ENCODE measurements around the gene CDKN3. TPM values are rescaled to one million over a fixed set of nuclear protein-coding genes. Genes with fewer than 3 reads are reported as not detected.
A peak's percentile ranks its signal among the peaks of the same experiment; 100 is the strongest.

Gene CDKN3
- total RNA-seq, 6 experiments from 2014 or later = 33.3 to 106 (median 91.8) TPM

DNA sequence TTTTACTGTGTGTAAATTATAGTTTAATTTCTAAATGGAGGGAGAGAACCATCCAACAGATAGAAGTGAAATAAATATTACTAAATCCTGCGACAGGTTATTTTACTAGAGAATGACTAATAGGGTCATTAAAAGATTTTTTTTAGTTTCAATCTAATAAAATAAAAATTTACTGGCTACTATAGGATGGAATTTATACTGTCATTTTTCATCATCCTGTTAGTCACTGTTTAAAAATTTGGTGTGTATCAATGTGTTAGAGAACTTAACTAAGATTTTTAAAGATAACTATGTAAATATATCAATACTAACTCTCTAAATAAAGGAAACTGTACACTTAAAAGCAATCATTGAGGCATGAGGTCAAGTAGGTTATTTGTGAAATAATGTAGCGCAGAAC, 41.1 kb upstream of the CDKN3 start:
- TF ChIP-seq, protein P1, sequence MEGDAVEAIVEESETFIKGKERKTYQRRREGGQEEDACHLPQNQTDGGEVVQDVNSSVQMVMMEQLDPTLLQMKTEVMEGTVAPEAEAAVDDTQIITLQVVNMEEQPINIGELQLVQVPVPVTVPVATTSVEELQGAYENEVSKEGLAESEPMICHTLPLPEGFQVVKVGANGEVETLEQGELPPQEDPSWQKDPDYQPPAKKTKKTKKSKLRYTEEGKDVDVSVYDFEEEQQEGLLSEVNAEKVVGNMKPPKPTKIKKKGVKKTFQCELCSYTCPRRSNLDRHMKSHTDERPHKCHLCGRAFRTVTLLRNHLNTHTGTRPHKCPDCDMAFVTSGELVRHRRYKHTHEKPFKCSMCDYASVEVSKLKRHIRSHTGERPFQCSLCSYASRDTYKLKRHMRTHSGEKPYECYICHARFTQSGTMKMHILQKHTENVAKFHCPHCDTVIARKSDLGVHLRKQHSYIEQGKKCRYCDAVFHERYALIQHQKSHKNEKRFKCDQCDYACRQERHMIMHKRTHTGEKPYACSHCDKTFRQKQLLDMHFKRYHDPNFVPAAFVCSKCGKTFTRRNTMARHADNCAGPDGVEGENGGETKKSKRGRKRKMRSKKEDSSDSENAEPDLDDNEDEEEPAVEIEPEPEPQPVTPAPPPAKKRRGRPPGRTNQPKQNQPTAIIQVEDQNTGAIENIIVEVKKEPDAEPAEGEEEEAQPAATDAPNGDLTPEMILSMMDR (IDR thresholded peaks at IDR 0.05) = no peak
- Mint-ChIP-seq H3K27me3 (ENCODE audit: insufficient read depth) (peaks cover 13% of the 10 kb centered on the region), H3K4me3 (no peak overlapping the region), H3K4me1 (ENCODE audit: low read depth) (peaks cover 25% of the 10 kb centered on the region), H3K36me3 (ENCODE audit: low read depth) (no peaks in the 10 kb centered on the region), H3K27ac (peak overlapping the region; percentile 6; the same call in 1 of the 2 replicates), H3K9me3 (no peaks in the 10 kb centered on the region)
- DNase-seq = no peak

DNA sequence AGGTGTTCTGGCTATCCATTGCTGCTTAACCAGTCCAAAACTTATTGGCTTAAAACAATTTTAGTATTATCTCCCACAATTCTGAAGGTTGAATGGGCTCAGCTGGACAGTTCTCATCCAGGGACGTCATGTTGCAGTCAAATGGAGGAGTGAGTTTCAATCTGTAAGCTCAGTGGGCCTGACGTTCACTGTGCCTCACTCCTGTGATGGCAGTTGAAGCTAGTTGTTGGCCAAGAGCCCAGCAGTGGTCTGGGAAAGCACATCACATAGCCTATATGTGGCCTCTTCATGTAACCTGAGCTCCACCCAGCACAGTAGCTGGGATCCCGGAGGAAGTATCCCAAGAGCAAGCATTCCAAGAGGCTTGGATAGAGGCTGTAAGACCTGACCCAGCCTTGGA, 40.6 kb upstream of the CDKN3 start:
- no peaks in the 10 kb centered on the region for H3K9me3 Mint-ChIP-seq
- peaks cover 25% of the 10 kb centered on the region for H3K4me1 Mint-ChIP-seq (ENCODE audit: low read depth)
- H3K4me3 Mint-ChIP-seq = no peak overlapping the region
- TF ChIP-seq, protein P1 (IDR thresholded peaks at IDR 0.05) = no peak
- peak; percentile 35 for DNase-seq
- no peaks in the 10 kb centered on the region for H3K36me3 Mint-ChIP-seq (ENCODE audit: low read depth)
- H3K27ac Mint-ChIP-seq = peak overlapping the region; percentile 6; the same call in 1 of the 2 replicates
- peaks cover 13% of the 10 kb centered on the region for H3K27me3 Mint-ChIP-seq (ENCODE audit: insufficient read depth)

DNA sequence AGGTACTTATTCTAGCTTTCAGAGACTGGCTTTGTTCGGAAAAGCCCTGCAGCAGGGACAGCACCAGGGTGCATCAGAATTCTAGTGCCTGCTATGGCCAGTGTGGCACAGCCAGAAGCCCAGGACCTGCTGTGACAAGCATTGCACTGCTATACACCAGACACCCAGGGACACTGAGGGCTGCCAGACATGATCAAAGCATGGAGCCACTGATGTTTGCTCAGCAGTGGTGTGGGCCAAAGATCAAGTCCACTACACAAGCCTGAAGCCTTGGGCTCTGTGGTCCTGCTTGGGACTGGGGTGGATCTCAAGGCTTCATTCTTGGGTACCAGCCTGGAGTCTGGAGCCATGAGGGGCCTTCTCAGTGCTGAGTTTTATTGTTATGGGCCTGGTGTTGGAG, 36.1 kb upstream of the CDKN3 start:
- H3K27me3 Mint-ChIP-seq (ENCODE audit: insufficient read depth) = peaks cover 10% of the 10 kb centered on the region
- TF ChIP-seq, protein P1 (IDR thresholded peaks at IDR 0.05) = no peak
- H3K4me3 Mint-ChIP-seq = no peak overlapping the region
- H3K27ac Mint-ChIP-seq = no peak overlapping the region
- no peaks in the 10 kb centered on the region for H3K36me3 Mint-ChIP-seq (ENCODE audit: low read depth)
- H3K4me1 Mint-ChIP-seq (ENCODE audit: low read depth) = peaks cover 30% of the 10 kb centered on the region
- no peaks in the 10 kb centered on the region for H3K9me3 Mint-ChIP-seq
- DNase-seq = no peak

DNA sequence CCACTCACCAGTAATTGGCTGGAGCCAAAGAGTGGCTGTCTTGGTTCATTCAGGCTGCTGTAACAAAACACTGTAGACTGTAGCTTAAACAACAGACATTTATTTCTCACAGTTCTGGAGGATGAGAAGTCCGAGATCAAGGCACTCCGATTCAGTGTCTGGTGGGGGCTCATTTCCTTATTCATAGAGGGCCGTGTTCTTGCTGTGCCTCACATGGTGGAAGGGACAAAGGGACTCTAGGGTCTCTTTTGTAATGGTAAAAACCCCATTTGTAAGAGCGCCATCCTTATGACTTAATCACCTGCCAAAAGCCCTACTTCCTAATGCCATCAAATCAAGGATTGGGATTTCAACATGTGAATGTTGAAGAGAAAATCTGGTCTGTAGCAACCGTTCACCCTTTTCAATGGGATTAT, 34.7 kb upstream of the CDKN3 start:
- Mint-ChIP-seq H3K4me3 (no peak overlapping the region), H3K9me3 (no peaks in the 10 kb centered on the region), H3K4me1 (ENCODE audit: low read depth) (peaks cover 26% of the 10 kb centered on the region), H3K27ac (no peak overlapping the region), H3K27me3 (ENCODE audit: insufficient read depth) (peaks cover 13% of the 10 kb centered on the region), H3K36me3 (ENCODE audit: low read depth) (no peaks in the 10 kb centered on the region)
- TF ChIP-seq, protein P1 (IDR thresholded peaks at IDR 0.05) = no peak
- no peak for DNase-seq

DNA sequence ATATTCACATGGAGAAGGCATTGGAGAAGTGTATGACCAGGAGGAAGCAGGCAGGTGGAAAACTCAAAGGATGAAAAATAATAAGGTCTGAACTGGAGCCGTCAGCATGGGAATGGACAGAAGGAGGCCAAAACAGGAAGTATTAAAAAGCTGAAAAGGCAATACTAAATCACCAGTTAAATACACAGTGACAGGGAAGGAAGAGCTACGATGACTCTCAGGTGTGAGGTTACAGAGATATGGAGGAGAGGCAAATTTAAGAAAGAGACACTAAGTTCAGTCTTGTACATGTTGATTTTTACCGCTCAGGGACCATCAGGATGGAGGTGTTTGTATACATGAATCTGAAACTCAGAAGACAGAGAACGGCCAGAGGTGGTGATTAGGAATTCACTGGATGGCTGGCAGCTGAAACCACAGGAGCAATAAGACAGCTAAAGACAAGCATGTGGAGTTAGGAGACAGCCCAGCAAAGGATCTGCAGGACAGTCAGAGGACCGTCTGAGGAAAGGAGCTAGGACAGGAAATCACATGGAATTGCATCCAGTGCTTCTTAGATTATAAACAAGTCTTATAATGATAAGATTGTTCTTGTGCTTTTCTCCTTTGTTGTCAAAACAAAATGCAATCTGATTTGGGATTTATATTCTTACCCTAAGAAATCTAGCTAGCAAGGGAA, 33.9 kb upstream of the CDKN3 start:
- TF ChIP-seq, protein P1 (IDR thresholded peaks at IDR 0.05) = no peak
- H3K9me3 Mint-ChIP-seq = no peaks in the 10 kb centered on the region
- H3K27me3 Mint-ChIP-seq (ENCODE audit: insufficient read depth) = peaks cover 16% of the 10 kb centered on the region
- no peak overlapping the region for H3K27ac Mint-ChIP-seq
- no peak overlapping the region for H3K4me3 Mint-ChIP-seq
- no peaks in the 10 kb centered on the region for H3K36me3 Mint-ChIP-seq (ENCODE audit: low read depth)
- no peak for DNase-seq
- H3K4me1 Mint-ChIP-seq (ENCODE audit: low read depth) = peaks cover 31% of the 10 kb centered on the region

Data from HFFc6 (cell line).